ENCODE data around the gene SLC52A3. TPM values are rescaled to one million over a fixed set of nuclear protein-coding genes. Genes with fewer than 3 reads are reported as not detected.

SLC52A3 gene
- total and polyA plus RNA-seq, 2 of the 13 experiments (the other 11 are each of a cell fraction or from before 2014, with no cell fraction given), result 0.03 TPM; not detected in 1

DNA sequence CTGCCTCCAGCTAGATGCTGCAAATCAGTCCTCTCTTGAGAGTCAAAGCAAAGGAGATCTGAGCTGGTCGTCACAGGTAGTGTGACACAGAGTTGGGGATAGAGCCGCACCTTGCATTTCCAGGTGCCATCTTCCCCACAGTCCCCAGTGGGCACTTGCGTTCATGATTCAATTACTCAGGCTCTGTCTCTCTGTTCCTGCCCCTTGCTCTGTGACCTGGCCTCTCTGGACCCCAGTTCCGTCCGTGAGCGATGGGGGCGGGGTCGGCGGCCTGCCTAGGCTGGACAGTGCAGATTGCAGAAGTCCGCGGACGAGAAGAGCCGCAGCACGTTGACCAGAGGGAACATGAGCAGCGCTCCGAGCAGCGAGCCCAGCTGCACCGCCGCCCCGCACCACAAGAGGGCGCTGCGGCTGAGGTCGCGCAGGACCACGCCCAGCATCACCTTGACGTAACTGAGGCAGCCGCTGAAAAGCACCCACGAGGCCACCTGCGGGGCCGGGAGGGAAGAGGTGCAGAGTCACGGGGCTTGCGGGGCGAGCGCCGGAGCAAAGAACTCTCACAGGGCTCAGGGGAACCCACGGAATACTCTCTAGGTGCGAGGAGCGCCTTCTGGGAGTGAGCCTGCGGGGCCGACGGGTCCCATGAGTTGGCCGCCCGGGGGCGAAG is 7.4 kb downstream of the SLC52A3 start (continued):
- TF ChIP-seq POLR2A (IDR thresholded peaks at IDR 0.05; ENCODE audit: insufficient read depth in 1 of 2, low read depth in 2 of 2, low read length in 2 of 2) (no peak), TOPORS (CRISPR knock-in tag; IDR thresholded peaks at IDR 0.05) (no peak), MEIS1 (CRISPR knock-in tag; IDR thresholded peaks at IDR 0.05; ENCODE audit: borderline replicate concordance) (0 out of 2 replicates have a peak, but pooled peaks have one; percentile 32), ZNF557 (CRISPR knock-in tag; IDR thresholded peaks at IDR 0.05) (no peak), YEATS4 (CRISPR knock-in tag; IDR thresholded peaks at IDR 0.05; ENCODE audit: borderline replicate concordance) (no peak), ZNF747 (CRISPR knock-in tag; IDR thresholded peaks at IDR 0.05; ENCODE audit: borderline replicate concordance) (no peak), ZSCAN21 (CRISPR knock-in tag; IDR thresholded peaks at IDR 0.05; ENCODE audit: borderline replicate concordance) (no peak), ZBTB40 (IDR thresholded peaks at IDR 0.05) (no peak), ZBTB40 (CRISPR knock-in tag; IDR thresholded peaks at IDR 0.05) (no peak), ZMAT3 (CRISPR knock-in tag; conservative IDR thresholded peaks at IDR 0.05) (no peak), LCORL (IDR thresholded peaks at IDR 0.05) (no peak), LCORL (CRISPR knock-in tag; IDR thresholded peaks at IDR 0.05) (no peak), ZNF235 (CRISPR knock-in tag; IDR thresholded peaks at IDR 0.05; ENCODE audit: borderline replicate concordance) (no peak), GMEB1 (CRISPR knock-in tag; IDR thresholded peaks at IDR 0.05; ENCODE audit: borderline replicate concordance) (no peak; the same call in 1 of the 2 replicates), HNRNPLL (IDR thresholded peaks at IDR 0.05; ENCODE audit: low read depth, low read length, poor library complexity, severe bottlenecking) (peak; percentile 61)
- TF ChIP-seq, protein P1, sequence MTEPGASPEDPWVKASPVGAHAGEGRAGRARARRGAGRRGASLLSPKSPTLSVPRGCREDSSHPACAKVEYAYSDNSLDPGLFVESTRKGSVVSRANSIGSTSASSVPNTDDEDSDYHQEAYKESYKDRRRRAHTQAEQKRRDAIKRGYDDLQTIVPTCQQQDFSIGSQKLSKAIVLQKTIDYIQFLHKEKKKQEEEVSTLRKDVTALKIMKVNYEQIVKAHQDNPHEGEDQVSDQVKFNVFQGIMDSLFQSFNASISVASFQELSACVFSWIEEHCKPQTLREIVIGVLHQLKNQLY (CRISPR knock-in tag; IDR thresholded peaks at IDR 0.05), result no peak
- TF ChIP-seq, protein P2, sequence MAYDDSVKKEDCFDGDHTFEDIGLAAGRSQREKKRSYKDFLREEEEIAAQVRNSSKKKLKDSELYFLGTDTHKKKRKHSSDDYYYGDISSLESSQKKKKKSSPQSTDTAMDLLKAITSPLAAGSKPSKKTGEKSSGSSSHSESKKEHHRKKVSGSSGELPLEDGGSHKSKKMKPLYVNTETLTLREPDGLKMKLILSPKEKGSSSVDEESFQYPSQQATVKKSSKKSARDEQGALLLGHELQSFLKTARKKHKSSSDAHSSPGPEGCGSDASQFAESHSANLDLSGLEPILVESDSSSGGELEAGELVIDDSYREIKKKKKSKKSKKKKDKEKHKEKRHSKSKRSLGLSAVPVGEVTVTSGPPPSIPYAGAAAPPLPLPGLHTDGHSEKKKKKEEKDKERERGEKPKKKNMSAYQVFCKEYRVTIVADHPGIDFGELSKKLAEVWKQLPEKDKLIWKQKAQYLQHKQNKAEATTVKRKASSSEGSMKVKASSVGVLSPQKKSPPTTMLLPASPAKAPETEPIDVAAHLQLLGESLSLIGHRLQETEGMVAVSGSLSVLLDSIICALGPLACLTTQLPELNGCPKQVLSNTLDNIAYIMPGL (CRISPR knock-in tag; IDR thresholded peaks at IDR 0.05; ENCODE audit: borderline replicate concordance in 1 of 2, low read depth in 1 of 2), result peak; percentile 58 to 81; a peak in 3 of 4 replicates
